Colon (tissue), 2 donors: ENCODE data around the gene CDK13.

Experiments used
- FAIRE-seq: peaks from 2 replicates; lab custom pipeline; 2012; peaks lifted over from hg19 to GRCh38; lab: Jason Lieb, UNC
- donor health status: control.
- donor health status: control.

CDK13 gene

DNA sequence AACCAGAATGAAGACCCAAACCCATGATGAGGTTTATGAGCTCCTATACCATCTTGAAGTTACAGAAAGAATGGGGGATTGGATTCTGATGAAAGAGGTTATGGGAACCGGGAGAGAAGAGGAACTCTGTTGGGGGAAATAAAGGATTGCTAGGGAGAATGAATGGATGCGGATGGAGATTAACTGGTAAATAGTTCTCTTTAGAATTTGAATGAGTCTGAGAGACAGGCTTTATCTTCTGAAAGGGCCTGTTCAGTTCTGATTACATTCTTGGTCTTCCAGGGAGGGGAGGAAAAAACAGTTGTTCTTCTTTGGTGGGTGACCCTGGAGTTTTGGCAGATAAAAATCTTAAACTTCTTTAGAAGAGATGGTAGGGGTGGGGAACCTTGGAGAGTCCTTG is 198.6 kb downstream of the CDK13 start:
- FAIRE-seq = no peak
